SK-N-SH treated with all-trans-retinoic acid at 6 μM for 48 hours (cell line): ENCODE measurements around the gene VPS51.

ENCODE experiments used
- ATAC-seq: fragments of 200-7000 bp; cut with Tn5 transposase; 3 replicates; pipeline ENCODE4 v1.9.1; 2020; ENCODE audit warnings: mild to moderate bottlenecking, moderate library complexity
- ARNTL ChIP-seq: fragments of 450-650 bp; formaldehyde crosslinking; IDR thresholded peaks from 2 replicates; pipeline ENCODE4 v1.5.0; 2020; ENCODE audit warnings: low read depth, mild to moderate bottlenecking, moderate library complexity, borderline replicate concordance
- BACH2 ChIP-seq: fragments of 250-450 bp; sonication (Bioruptor Pico); IDR thresholded peaks from 2 replicates; pipeline ENCODE4 v1.9.0; 2021; ENCODE audit warnings: mild to moderate bottlenecking, borderline replicate concordance
- CSDC2 ChIP-seq: fragments of 250-450 bp; sonication (Bioruptor Pico); IDR thresholded peaks from 2 replicates; pipeline ENCODE4 v1.5.0; 2020; ENCODE audit warnings: mild to moderate bottlenecking, moderate library complexity
- ESRRG ChIP-seq: fragments of 250-450 bp; sonication (Bioruptor Pico); IDR thresholded peaks from 2 replicates; pipeline ENCODE4 v1.6.1; 2021; ENCODE audit warnings: mild to moderate bottlenecking
- GLIS3 ChIP-seq: fragments of 250-450 bp; sonication (Bioruptor Pico); IDR thresholded peaks from 2 replicates; pipeline ENCODE4 v1.5.0; 2020; ENCODE audit warnings: mild to moderate bottlenecking, moderate library complexity
- ISL1 ChIP-seq: fragments of 250-450 bp; sonication (Bioruptor Pico); IDR thresholded peaks from 2 replicates; pipeline ENCODE4 v2.1.2; 2022; ENCODE audit warnings: mild to moderate bottlenecking, moderate library complexity
- OSR1 ChIP-seq: fragments of 250-450 bp; sonication (Bioruptor Pico); IDR thresholded peaks from 2 replicates; pipeline ENCODE4 v1.8.0; 2022; ENCODE audit warnings: moderate library complexity, mild to moderate bottlenecking, inconsistent platforms
- PPARA ChIP-seq: fragments of 250-450 bp; sonication (Bioruptor Pico); IDR thresholded peaks from 2 replicates; pipeline ENCODE4 v1.5.0; 2020; ENCODE audit warnings: mild to moderate bottlenecking, borderline replicate concordance
- RARB ChIP-seq: fragments of 250-450 bp; sonication (Bioruptor Pico); IDR thresholded peaks from 2 replicates; pipeline ENCODE4 v1.8.0; 2021; ENCODE audit warnings: mild to moderate bottlenecking, moderate library complexity
- SNAI2 ChIP-seq: fragments of 250-450 bp; sonication (Bioruptor Pico); IDR thresholded peaks from 2 replicates; pipeline ENCODE4 v1.5.0; 2020; ENCODE audit warnings: mild to moderate bottlenecking, moderate library complexity
- TCF4 ChIP-seq: fragments of 250-450 bp; sonication (Bioruptor Pico); IDR thresholded peaks from 2 replicates; pipeline ENCODE4 v1.8.0; 2021; ENCODE audit warnings: mild to moderate bottlenecking, moderate library complexity, borderline replicate concordance
- TOX ChIP-seq: fragments of 250-450 bp; sonication (Bioruptor Pico); IDR thresholded peaks from 2 replicates; pipeline ENCODE4 v1.8.0; 2021; ENCODE audit warnings: mild to moderate bottlenecking, moderate library complexity, borderline replicate concordance
- ZC3H10 ChIP-seq: fragments of 250-450 bp; sonication (Bioruptor Pico); IDR thresholded peaks from 2 replicates; pipeline ENCODE4 v1.5.1; 2021; ENCODE audit warnings: mild to moderate bottlenecking, moderate library complexity
- ZFP3 ChIP-seq: fragments of 250-450 bp; sonication (Bioruptor Pico); IDR thresholded peaks from 2 replicates; pipeline ENCODE4 v1.5.0; 2020; ENCODE audit warnings: mild to moderate bottlenecking, moderate library complexity
- ZFP30 ChIP-seq: fragments of 450-650 bp; formaldehyde crosslinking; IDR thresholded peaks from 2 replicates; pipeline ENCODE4 v1.5.0; 2022; ENCODE audit warnings: mild to moderate bottlenecking, moderate library complexity
- ZNF565 ChIP-seq: fragments of 450-650 bp; formaldehyde crosslinking; conservative IDR thresholded peaks from 2 replicates; pipeline ENCODE4 v1.5.0; 2020; ENCODE audit warnings: low read depth, mild to moderate bottlenecking, moderate library complexity
- ZNF70 ChIP-seq: fragments of 450-650 bp; formaldehyde crosslinking; IDR thresholded peaks from 2 replicates; pipeline ENCODE4 v1.5.0; 2020; ENCODE audit warnings: mild to moderate bottlenecking, moderate library complexity
- ZNF8 ChIP-seq: fragments of 450-650 bp; formaldehyde crosslinking; IDR thresholded peaks from 2 replicates; pipeline ENCODE4 v1.5.0; 2020; ENCODE audit warnings: mild to moderate bottlenecking, moderate library complexity
- TF ChIP-seq, protein P1 (sequence below): fragments of 250-450 bp; sonication (Bioruptor Pico); IDR thresholded peaks from 2 replicates; pipeline ENCODE4 v1.5.0; 2020; ENCODE audit warnings: mild to moderate bottlenecking, moderate library complexity
- TF ChIP-seq, protein P2 (sequence below): fragments of 250-450 bp; sonication (Bioruptor Pico); IDR thresholded peaks from 2 replicates; pipeline ENCODE4 v1.5.1; 2020; ENCODE audit warnings: low read depth, mild to moderate bottlenecking, moderate library complexity
- TF ChIP-seq, protein P3 (sequence below): fragments of 250-450 bp; sonication (Bioruptor Pico); IDR thresholded peaks from 2 replicates; pipeline ENCODE4 v1.5.1; 2021; ENCODE audit warnings: mild to moderate bottlenecking, moderate library complexity
- TF ChIP-seq, protein P4 (sequence below): fragments of 250-450 bp; sonication (Bioruptor Pico); IDR thresholded peaks from 2 replicates; pipeline ENCODE4 v1.8.0; 2021; ENCODE audit warnings: low read depth, mild to moderate bottlenecking, moderate library complexity, borderline replicate concordance

The VPS51 gene

DNA sequence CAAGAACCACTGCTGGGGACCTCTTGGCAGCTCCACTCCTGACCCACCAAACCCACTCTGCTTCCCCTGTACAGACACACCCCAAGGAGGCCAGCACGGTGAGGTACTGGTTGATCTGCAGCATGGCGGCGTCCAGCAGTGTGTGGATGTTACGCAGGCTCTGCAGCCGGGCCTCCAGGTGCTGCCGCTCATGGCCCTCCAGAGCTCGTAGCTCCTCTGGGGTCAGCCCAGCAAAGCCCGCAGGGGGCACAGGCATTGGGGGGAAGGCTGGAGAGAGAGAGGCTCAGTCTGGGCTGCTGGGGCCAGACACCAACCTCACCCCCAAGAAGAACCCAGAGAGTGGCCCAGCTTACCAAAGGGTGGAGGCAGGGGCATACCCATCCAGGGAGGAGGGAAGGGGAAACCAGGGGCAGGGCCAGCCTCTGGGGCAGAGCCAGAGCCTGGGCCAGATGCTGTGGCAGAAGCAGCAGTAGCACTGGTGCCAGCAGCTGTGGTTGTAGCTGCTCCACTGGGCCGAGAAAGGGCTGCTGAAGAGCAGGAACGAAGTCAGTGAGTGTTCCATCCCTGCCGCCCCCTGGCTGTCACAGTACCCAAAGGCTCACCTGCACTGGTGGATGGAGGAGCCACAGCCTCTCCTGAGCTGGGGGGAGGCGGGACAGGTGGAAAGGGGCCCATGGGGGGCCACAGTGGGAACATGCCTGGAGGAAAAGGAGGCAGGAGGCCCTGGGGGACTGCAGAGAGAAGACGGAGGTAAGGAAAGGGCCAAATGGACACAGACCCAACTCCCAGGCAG lies 33.8 kb downstream of the VPS51 start:
- no peak for ATAC-seq
- TF ChIP-seq PPARA (CRISPR knock-in tag) (no peak), RARB (CRISPR knock-in tag) (no peak), SNAI2 (CRISPR knock-in tag) (no peak), OSR1 (CRISPR knock-in tag) (no peak), ZNF70 (CRISPR knock-in tag) (no peak), ZFP30 (CRISPR knock-in tag) (no peak), ZNF565 (CRISPR knock-in tag) (no peak), TCF4 (CRISPR knock-in tag) (no peak), ZNF8 (CRISPR knock-in tag) (no peak), TOX (CRISPR knock-in tag) (no peak), ESRRG (CRISPR knock-in tag) (no peak), BACH2 (CRISPR knock-in tag) (no peak)
- TF ChIP-seq, protein P1, sequence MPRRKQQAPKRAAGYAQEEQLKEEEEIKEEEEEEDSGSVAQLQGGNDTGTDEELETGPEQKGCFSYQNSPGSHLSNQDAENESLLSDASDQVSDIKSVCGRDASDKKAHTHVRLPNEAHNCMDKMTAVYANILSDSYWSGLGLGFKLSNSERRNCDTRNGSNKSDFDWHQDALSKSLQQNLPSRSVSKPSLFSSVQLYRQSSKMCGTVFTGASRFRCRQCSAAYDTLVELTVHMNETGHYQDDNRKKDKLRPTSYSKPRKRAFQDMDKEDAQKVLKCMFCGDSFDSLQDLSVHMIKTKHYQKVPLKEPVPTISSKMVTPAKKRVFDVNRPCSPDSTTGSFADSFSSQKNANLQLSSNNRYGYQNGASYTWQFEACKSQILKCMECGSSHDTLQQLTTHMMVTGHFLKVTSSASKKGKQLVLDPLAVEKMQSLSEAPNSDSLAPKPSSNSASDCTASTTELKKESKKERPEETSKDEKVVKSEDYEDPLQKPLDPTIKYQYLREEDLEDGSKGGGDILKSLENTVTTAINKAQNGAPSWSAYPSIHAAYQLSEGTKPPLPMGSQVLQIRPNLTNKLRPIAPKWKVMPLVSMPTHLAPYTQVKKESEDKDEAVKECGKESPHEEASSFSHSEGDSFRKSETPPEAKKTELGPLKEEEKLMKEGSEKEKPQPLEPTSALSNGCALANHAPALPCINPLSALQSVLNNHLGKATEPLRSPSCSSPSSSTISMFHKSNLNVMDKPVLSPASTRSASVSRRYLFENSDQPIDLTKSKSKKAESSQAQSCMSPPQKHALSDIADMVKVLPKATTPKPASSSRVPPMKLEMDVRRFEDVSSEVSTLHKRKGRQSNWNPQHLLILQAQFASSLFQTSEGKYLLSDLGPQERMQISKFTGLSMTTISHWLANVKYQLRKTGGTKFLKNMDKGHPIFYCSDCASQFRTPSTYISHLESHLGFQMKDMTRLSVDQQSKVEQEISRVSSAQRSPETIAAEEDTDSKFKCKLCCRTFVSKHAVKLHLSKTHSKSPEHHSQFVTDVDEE (CRISPR knock-in tag), result no peak

DNA sequence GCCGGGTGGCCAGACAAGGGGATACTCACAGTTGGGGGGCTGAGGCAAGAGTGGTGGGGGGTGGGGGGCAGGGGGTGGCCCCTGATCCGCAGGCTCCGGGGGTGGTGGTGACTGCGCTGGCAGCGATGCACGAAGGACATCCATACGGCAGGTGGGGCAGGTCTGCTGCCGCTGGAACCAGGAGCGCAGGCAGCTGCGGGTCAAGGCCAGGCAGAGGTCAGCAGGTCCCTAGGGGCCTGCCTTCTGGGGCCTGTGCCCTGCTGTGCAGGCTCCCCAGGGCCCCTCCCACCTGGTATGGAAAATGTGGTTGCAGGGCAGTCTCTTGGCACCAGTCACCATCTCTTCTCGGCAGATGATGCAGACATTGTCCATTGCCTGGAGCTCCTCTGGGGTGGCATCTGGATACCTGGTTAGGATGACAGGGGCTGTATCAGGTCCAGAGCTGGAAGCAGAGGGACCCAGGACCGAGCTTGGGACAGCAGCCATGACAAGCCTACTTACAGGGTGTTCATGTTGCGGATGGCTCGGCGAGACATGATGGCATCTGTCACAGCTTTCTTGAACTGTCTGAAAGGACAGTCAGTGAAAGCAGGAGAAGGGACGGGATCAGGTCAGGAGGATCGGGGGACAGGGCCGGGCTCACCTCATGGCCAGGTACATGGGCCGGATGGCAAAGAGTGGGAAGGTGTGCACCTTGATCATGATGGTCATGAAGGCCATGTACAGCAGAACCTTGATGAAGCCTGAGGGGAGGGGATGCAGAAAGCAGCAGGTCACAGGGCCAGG lies 34.8 kb downstream of the VPS51 start:
- no peak for ATAC-seq
- TF ChIP-seq ZNF565 (CRISPR knock-in tag) (no peak), ISL1 (no peak), GLIS3 (CRISPR knock-in tag) (no peak), RARB (CRISPR knock-in tag) (no peak), SNAI2 (CRISPR knock-in tag) (no peak), ZC3H10 (CRISPR knock-in tag) (no peak)
- TF ChIP-seq, protein P2, sequence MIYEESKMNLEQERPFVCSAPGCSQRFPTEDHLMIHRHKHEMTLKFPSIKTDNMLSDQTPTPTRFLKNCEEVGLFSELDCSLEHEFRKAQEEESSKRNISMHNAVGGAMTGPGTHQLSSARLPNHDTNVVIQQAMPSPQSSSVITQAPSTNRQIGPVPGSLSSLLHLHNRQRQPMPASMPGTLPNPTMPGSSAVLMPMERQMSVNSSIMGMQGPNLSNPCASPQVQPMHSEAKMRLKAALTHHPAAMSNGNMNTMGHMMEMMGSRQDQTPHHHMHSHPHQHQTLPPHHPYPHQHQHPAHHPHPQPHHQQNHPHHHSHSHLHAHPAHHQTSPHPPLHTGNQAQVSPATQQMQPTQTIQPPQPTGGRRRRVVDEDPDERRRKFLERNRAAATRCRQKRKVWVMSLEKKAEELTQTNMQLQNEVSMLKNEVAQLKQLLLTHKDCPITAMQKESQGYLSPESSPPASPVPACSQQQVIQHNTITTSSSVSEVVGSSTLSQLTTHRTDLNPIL (CRISPR knock-in tag), result no peak

DNA sequence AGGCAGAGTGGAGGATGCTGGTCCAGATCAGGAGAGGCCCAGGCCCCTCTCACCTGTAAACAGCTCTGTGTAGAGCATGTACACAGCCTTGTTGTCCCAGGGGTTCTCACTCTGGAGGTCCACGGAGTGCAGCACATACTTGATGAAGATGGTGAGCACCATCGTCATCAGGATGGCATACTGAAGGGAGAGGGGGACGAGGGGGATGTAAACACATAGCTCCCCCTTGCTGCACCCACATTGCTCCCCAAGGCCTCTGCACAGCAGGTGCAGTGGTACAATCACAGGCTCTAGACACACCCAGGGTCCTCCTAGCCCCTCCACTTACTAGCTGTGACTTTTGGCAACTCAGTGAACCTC lies 35.4 kb downstream of the VPS51 start:
- ATAC-seq, result no peak

More for the DNA sequence above, 35.4 kb downstream of the VPS51 start:
- TF ChIP-seq PPARA (CRISPR knock-in tag), result no peak
- TF ChIP-seq, protein P1 (CRISPR knock-in tag), result no peak
- TF ChIP-seq GLIS3 (CRISPR knock-in tag), result no peak
- TF ChIP-seq, protein P2 (CRISPR knock-in tag), result no peak
- no peak for TF ChIP-seq OSR1 (CRISPR knock-in tag)
- no peak for TF ChIP-seq ESRRG (CRISPR knock-in tag)
- no peak for TF ChIP-seq CSDC2 (CRISPR knock-in tag)
- TF ChIP-seq SNAI2 (CRISPR knock-in tag), result no peak
- no peak for TF ChIP-seq ISL1
- no peak for TF ChIP-seq RARB (CRISPR knock-in tag)
- TF ChIP-seq, protein P3, sequence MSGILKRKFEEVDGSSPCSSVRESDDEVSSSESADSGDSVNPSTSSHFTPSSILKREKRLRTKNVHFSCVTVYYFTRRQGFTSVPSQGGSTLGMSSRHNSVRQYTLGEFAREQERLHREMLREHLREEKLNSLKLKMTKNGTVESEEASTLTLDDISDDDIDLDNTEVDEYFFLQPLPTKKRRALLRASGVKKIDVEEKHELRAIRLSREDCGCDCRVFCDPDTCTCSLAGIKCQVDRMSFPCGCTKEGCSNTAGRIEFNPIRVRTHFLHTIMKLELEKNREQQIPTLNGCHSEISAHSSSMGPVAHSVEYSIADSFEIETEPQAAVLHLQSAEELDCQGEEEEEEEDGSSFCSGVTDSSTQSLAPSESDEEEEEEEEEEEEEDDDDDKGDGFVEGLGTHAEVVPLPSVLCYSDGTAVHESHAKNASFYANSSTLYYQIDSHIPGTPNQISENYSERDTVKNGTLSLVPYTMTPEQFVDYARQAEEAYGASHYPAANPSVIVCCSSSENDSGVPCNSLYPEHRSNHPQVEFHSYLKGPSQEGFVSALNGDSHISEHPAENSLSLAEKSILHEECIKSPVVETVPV (CRISPR knock-in tag), result no peak
- no peak for TF ChIP-seq ZFP3 (CRISPR knock-in tag)
- TF ChIP-seq ARNTL (CRISPR knock-in tag), result no peak
- no peak for TF ChIP-seq ZNF70 (CRISPR knock-in tag)
- TF ChIP-seq, protein P4, sequence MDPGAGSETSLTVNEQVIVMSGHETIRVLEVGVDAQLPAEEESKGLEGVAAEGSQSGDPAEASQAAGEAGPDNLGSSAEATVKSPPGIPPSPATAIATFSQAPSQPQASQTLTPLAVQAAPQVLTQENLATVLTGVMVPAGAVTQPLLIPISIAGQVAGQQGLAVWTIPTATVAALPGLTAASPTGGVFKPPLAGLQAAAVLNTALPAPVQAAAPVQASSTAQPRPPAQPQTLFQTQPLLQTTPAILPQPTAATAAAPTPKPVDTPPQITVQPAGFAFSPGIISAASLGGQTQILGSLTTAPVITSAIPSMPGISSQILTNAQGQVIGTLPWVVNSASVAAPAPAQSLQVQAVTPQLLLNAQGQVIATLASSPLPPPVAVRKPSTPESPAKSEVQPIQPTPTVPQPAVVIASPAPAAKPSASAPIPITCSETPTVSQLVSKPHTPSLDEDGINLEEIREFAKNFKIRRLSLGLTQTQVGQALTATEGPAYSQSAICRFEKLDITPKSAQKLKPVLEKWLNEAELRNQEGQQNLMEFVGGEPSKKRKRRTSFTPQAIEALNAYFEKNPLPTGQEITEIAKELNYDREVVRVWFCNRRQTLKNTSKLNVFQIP, result no peak
- TF ChIP-seq ZNF8 (CRISPR knock-in tag), result no peak
- TF ChIP-seq TCF4 (CRISPR knock-in tag), result no peak
- TF ChIP-seq ZNF565 (CRISPR knock-in tag), result no peak
